Measurements from ENCODE around the gene SAP30. TPM values are rescaled to one million over a fixed set of nuclear protein-coding genes. Genes with fewer than 3 reads are reported as not detected.

Gene SAP30
- total and polyA plus RNA-seq, 9 of the 15 experiments (the other 6 are each of a cell fraction or from before 2014, with no cell fraction given), result 5.9 to 51.1 (median 32.6) TPM

DNA sequence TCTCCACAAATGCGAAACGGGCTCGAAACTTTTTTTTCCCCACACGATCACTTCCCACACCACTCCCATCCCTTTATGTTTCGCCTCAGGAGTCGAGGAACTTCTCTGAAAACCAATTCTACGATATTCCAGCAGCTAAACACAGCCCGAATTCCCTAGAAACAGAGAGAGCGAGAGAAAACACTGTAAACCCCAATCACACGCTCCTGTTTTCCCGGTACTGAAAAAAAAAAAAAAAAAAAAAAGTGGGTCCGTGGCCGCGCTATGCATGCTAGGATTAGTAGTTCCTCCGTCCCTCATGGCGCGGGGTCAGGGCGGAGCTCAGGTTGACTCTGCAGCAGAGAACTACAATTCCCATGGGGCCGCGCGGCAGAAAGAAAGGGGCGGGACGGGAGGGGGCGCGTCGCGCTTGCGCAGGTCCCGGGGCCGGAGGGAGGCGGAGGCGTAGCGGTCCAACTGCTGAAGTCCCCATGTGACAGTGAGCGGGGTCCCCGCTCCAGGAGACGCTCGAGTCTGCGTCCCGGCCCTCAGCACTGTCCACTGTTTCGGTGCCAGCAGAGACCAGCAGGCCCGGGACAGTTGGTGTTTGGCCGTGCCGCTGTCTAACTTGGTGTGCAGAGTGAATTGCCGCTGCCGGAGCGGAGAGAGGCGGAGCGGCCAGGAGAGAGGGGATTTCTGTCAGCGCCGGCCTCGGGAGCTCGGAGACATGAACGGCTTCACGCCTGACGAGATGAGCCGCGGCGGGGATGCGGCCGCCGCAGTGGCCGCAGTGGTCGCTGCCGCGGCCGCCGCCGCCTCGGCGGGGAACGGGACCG lies at the start of gene SAP30 (continued):
- TF ChIP-seq RCOR1 (IDR thresholded peaks at IDR 0.05; ENCODE audit: borderline replicate concordance in 1 of 2, low read depth in 2 of 2, low read length in 2 of 2), result no peak
- no peak for TF ChIP-seq ZNF780A (CRISPR knock-in tag; IDR thresholded peaks at IDR 0.05)
- TF ChIP-seq, protein P1, sequence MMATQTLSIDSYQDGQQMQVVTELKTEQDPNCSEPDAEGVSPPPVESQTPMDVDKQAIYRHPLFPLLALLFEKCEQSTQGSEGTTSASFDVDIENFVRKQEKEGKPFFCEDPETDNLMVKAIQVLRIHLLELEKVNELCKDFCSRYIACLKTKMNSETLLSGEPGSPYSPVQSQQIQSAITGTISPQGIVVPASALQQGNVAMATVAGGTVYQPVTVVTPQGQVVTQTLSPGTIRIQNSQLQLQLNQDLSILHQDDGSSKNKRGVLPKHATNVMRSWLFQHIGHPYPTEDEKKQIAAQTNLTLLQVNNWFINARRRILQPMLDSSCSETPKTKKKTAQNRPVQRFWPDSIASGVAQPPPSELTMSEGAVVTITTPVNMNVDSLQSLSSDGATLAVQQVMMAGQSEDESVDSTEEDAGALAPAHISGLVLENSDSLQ (IDR thresholded peaks at IDR 0.05), result peak; percentile 43; the same call in 1 of the 2 replicates
- TF ChIP-seq ZNF766 (CRISPR knock-in tag; conservative IDR thresholded peaks at IDR 0.05), result 0 out of 2 replicates have a peak, but pooled peaks have one; percentile 35
- TF ChIP-seq ZNF253 (CRISPR knock-in tag; conservative IDR thresholded peaks at IDR 0.05), result no peak
- TF ChIP-seq, protein P2, sequence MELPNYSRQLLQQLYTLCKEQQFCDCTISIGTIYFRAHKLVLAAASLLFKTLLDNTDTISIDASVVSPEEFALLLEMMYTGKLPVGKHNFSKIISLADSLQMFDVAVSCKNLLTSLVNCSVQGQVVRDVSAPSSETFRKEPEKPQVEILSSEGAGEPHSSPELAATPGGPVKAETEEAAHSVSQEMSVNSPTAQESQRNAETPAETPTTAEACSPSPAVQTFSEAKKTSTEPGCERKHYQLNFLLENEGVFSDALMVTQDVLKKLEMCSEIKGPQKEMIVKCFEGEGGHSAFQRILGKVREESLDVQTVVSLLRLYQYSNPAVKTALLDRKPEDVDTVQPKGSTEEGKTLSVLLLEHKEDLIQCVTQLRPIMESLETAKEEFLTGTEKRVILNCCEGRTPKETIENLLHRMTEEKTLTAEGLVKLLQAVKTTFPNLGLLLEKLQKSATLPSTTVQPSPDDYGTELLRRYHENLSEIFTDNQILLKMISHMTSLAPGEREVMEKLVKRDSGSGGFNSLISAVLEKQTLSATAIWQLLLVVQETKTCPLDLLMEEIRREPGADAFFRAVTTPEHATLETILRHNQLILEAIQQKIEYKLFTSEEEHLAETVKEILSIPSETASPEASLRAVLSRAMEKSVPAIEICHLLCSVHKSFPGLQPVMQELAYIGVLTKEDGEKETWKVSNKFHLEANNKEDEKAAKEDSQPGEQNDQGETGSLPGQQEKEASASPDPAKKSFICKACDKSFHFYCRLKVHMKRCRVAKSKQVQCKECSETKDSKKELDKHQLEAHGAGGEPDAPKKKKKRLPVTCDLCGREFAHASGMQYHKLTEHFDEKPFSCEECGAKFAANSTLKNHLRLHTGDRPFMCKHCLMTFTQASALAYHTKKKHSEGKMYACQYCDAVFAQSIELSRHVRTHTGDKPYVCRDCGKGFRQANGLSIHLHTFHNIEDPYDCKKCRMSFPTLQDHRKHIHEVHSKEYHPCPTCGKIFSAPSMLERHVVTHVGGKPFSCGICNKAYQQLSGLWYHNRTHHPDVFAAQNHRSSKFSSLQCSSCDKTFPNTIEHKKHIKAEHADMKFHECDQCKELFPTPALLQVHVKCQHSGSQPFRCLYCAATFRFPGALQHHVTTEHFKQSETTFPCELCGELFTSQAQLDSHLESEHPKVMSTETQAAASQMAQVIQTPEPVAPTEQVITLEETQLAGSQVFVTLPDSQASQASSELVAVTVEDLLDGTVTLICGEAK (IDR thresholded peaks at IDR 0.05), result peak; percentile 74
- TF ChIP-seq, protein P2 (CRISPR knock-in tag; IDR thresholded peaks at IDR 0.05), result no peak
- TF ChIP-seq, protein P3, sequence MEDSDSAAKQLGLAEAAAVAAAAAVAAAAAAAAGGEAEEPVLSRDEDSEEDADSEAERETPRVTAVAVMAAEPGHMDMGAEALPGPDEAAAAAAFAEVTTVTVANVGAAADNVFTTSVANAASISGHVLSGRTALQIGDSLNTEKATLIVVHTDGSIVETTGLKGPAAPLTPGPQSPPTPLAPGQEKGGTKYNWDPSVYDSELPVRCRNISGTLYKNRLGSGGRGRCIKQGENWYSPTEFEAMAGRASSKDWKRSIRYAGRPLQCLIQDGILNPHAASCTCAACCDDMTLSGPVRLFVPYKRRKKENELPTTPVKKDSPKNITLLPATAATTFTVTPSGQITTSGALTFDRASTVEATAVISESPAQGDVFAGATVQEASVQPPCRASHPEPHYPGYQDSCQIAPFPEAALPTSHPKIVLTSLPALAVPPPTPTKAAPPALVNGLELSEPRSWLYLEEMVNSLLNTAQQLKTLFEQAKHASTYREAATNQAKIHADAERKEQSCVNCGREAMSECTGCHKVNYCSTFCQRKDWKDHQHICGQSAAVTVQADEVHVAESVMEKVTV (CRISPR knock-in tag; IDR thresholded peaks at IDR 0.05), result no peak
- TF ChIP-seq, protein P4, sequence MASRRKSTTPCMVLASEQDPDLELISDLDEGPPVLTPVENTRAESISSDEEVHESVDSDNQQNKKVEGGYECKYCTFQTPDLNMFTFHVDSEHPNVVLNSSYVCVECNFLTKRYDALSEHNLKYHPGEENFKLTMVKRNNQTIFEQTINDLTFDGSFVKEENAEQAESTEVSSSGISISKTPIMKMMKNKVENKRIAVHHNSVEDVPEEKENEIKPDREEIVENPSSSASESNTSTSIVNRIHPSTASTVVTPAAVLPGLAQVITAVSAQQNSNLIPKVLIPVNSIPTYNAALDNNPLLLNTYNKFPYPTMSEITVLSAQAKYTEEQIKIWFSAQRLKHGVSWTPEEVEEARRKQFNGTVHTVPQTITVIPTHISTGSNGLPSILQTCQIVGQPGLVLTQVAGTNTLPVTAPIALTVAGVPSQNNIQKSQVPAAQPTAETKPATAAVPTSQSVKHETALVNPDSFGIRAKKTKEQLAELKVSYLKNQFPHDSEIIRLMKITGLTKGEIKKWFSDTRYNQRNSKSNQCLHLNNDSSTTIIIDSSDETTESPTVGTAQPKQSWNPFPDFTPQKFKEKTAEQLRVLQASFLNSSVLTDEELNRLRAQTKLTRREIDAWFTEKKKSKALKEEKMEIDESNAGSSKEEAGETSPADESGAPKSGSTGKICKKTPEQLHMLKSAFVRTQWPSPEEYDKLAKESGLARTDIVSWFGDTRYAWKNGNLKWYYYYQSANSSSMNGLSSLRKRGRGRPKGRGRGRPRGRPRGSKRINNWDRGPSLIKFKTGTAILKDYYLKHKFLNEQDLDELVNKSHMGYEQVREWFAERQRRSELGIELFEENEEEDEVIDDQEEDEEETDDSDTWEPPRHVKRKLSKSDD (conservative IDR thresholded peaks at IDR 0.05; ENCODE audit: low read length), result no peak
- no peak for TF ChIP-seq ZNF436 (CRISPR knock-in tag; IDR thresholded peaks at IDR 0.05)
- TF ChIP-seq, protein P5, sequence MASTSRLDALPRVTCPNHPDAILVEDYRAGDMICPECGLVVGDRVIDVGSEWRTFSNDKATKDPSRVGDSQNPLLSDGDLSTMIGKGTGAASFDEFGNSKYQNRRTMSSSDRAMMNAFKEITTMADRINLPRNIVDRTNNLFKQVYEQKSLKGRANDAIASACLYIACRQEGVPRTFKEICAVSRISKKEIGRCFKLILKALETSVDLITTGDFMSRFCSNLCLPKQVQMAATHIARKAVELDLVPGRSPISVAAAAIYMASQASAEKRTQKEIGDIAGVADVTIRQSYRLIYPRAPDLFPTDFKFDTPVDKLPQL (IDR thresholded peaks at IDR 0.05; ENCODE audit: extremely low read depth, insufficient read length), result no peak
